OCI-LY7 (cell line): ENCODE results near the gene BTC. TPM values are rescaled to one million over a fixed set of nuclear protein-coding genes. Genes with fewer than 3 reads are reported as not detected.

Experiments used
- BruUV-seq: library from RNA; stranded (reverse); fragments of 400-500 nt; replicated peaks from 2 replicates; lab custom pipeline; 2021; lab: Mats Ljungman, UMichigan
- CTCF ChIA-PET: fragments of 300-600 bp; sonication (Branson Sonifier 250); formaldehyde crosslinking; loops from one replicate; lab custom pipeline; 2022; ENCODE audit warnings: antibody characterized with exemption; ENCODE audit not compliant: unreplicated experiment; lab: Charles Lee
- POLR2A ChIA-PET: fragments of 300-600 bp; sonication (Branson Sonifier 250); formaldehyde crosslinking; loops from one replicate; lab custom pipeline; 2022; ENCODE audit warnings: antibody characterized with exemption; lab: Charles Lee
- DNase-seq: peaks from one replicate; pipeline ENCODE4 v3.0.0-alpha.2; 2015; ENCODE audit warnings: low spot score
- H2AFZ ChIP-seq: fragments of 200-600 bp; sonication (generic), shearing (Covaris generic); 2 replicates; pipeline ENCODE4 v1.6.1; 2014; ENCODE audit warnings: mild to moderate bottlenecking, antibody characterized with exemption, low read length, moderate library complexity
- H3K27ac ChIP-seq: fragments of 200-600 bp; sonication (generic); 2 replicates; pipeline ENCODE4 v1.5.1; 2014; ENCODE audit warnings: mixed run types, low read depth, mild to moderate bottlenecking, moderate library complexity, low read length, inconsistent platforms; ENCODE audit not compliant: poor library complexity, severe bottlenecking
- H3K36me3 ChIP-seq: fragments of 200-600 bp; sonication (generic); 2 replicates; pipeline ENCODE4 v1.6.1; 2014; ENCODE audit warnings: mild to moderate bottlenecking, antibody characterized with exemption, low read length, moderate library complexity, mixed read lengths; ENCODE audit not compliant: insufficient read depth
- H3K4me1 ChIP-seq: fragments of 200-600 bp; sonication (generic); 2 replicates; pipeline ENCODE4 v1.5.1; 2014; ENCODE audit warnings: mild to moderate bottlenecking, low read length; ENCODE audit not compliant: insufficient read depth, poor library complexity, severe bottlenecking
- H3K4me2 ChIP-seq: fragments of 200-600 bp; sonication (generic); 2 replicates; pipeline ENCODE4 v1.6.1; 2014; ENCODE audit warnings: mild to moderate bottlenecking, low read length
- H3K4me3 ChIP-seq: fragments of 200-600 bp; sonication (generic); 2 replicates; pipeline ENCODE4 v1.5.1; 2014; ENCODE audit warnings: mild to moderate bottlenecking, low read depth, low read length; ENCODE audit not compliant: poor library complexity, severe bottlenecking
- H3K79me2 ChIP-seq: fragments of 200-600 bp; sonication (generic); 2 replicates; pipeline ENCODE4 v1.6.1; 2016; ENCODE audit warnings: low read depth, mild to moderate bottlenecking, low read length, moderate library complexity, mixed read lengths; ENCODE audit not compliant: insufficient read depth
- H3K9me2 ChIP-seq: fragments of 200-600 bp; sonication (generic); 2 replicates; pipeline ENCODE4 v1.6.1; 2016; ENCODE audit warnings: mild to moderate bottlenecking, low read length, mixed read lengths; ENCODE audit not compliant: insufficient read depth
- H3K9me3 ChIP-seq: fragments of 200-600 bp; sonication (generic); 2 replicates; pipeline ENCODE4 v1.6.1; 2014; ENCODE audit warnings: mild to moderate bottlenecking, mixed run types, low read length, mixed read lengths
- H4K20me1 ChIP-seq: fragments of 200-600 bp; sonication (generic); 2 replicates; pipeline ENCODE4 v1.6.1; 2014; ENCODE audit warnings: mild to moderate bottlenecking, antibody characterized with exemption, low read length, moderate library complexity, mixed read lengths; ENCODE audit not compliant: insufficient read depth
- EZH2phosphoT487 ChIP-seq: fragments of 200-600 bp; sonication (generic); IDR thresholded peaks from 2 replicates; pipeline ENCODE4 v1.6.1; 2018; ENCODE audit warnings: low read depth, borderline replicate concordance, mild to moderate bottlenecking, mixed run types, antibody characterized with exemption, low read length, moderate library complexity, mixed read lengths
- intact Hi-C: fragments of 100-400 bp; cut with micrococcal nuclease; formaldehyde crosslinking; loops from one replicate; pipeline ENCODE4 v1.10.0; 2022; ENCODE audit not compliant: unreplicated experiment
- total RNA-seq, 2 experiments: library from RNA; depleted of rRNA in 1 of 2; stranded (reverse); fragments of >200 nt in 1 of 2; shearing (Covaris generic) in 1 of 2; gene quantifications; 2 replicates each; pipeline ENCODE4 v1.2.3, GENCODE V29; 2014 to 2022
- TF ChIP-seq, protein P1 (sequence below): fragments of 200-600 bp; sonication (generic); conservative IDR thresholded peaks from 2 replicates; pipeline ENCODE4 v1.5.1; 2014; ENCODE audit warnings: mild to moderate bottlenecking, antibody characterized with exemption, low read length, moderate library complexity, mixed read lengths

The BTC gene
- total RNA-seq, 2 experiments from 2014 or later = not detected

DNA sequence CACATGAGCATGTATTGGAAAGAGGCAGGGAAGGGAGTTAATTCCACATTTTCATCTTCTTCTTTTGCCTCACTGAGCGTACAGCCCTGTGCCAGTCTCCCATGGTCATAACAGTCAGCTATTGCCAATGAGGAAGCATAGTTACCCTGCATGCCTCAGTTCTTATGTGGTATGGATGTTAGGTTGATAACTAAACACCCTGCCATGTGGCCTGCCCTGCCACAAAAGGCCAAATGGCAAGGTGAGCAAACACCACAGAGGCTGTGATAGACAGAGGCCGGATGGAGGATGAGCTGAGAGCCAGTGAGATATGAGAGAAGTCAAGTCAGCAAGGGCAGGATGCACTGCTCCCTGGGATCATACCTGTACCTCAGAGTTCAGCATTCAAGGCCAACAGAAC lies 59.3 kb downstream of the BTC start:
- intact Hi-C loops = no loop called here
- ChIA-PET POLR2A (no interaction called here), CTCF (no interaction called here)
- Histone ChIP-seq H2AFZ (no peak overlapping the region), H3K4me2 (no peak overlapping the region), H3K36me3 (no peaks in the 10 kb centered on the region), H3K27ac (no peak overlapping the region), H3K4me1 (no peaks in the 10 kb centered on the region), H3K9me3 (no peaks in the 10 kb centered on the region), H3K4me3 (no peak overlapping the region), H3K79me2 (no peaks in the 10 kb centered on the region), H4K20me1 (no peaks in the 10 kb centered on the region), H3K9me2 (no peaks in the 10 kb centered on the region)
- DNase-seq = no peak
- TF ChIP-seq EZH2phosphoT487 = no peak
- TF ChIP-seq, protein P1, sequence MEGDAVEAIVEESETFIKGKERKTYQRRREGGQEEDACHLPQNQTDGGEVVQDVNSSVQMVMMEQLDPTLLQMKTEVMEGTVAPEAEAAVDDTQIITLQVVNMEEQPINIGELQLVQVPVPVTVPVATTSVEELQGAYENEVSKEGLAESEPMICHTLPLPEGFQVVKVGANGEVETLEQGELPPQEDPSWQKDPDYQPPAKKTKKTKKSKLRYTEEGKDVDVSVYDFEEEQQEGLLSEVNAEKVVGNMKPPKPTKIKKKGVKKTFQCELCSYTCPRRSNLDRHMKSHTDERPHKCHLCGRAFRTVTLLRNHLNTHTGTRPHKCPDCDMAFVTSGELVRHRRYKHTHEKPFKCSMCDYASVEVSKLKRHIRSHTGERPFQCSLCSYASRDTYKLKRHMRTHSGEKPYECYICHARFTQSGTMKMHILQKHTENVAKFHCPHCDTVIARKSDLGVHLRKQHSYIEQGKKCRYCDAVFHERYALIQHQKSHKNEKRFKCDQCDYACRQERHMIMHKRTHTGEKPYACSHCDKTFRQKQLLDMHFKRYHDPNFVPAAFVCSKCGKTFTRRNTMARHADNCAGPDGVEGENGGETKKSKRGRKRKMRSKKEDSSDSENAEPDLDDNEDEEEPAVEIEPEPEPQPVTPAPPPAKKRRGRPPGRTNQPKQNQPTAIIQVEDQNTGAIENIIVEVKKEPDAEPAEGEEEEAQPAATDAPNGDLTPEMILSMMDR = no peak
- no TSS peak for BruUV-seq

DNA sequence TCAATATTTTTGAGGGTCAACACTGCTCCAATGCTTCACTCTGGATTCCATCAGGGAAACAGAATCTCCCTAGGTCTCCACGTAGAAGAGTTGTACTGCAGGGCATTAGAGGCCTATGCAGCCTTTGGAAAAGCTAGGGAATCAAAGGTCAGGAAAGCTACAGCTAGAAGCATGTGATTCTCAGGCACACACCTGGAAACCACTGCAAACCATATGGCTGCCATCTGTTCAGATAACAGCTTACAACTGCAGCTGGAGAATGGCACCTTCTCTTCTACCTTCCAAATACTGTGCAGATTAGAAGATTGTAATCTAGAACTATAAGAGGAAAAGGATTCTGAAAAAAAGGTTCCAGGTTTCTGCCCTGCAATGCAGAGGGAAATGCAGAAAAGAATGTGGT lies 60.6 kb downstream of the BTC start:
- Histone ChIP-seq H2AFZ (no peak overlapping the region), H3K9me2 (no peaks in the 10 kb centered on the region), H3K4me1 (no peaks in the 10 kb centered on the region), H3K9me3 (no peaks in the 10 kb centered on the region), H3K36me3 (no peaks in the 10 kb centered on the region), H3K79me2 (no peaks in the 10 kb centered on the region), H4K20me1 (no peaks in the 10 kb centered on the region), H3K27ac (no peak overlapping the region), H3K4me3 (no peak overlapping the region), H3K4me2 (no peak overlapping the region)
- no TSS peak for BruUV-seq
- TF ChIP-seq, protein P1 = no peak
- no peak for TF ChIP-seq EZH2phosphoT487
- DNase-seq = no peak
- intact Hi-C loops = no loop called here
- ChIA-PET POLR2A (no interaction called here), CTCF (no interaction called here)

DNA sequence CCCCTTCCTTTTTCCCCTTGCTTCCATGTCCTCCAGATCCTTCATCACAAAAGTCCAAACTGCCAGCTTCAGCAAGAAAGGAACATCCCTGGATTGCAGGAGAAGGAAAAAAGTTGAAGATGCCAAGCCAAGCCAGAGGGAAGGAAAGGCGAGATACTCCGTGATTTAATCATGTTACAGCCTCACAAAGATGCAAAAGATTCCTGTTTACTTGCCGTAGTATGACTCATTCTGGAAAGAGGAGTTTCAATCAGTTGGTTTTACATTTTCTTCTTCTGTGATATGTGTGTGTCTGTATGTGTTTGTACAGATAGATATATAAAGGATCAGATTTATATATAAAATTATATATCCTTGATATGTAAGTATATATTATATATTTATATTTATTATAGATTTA lies 69.3 kb downstream of the BTC start:
- Histone ChIP-seq H3K4me1 (no peaks in the 10 kb centered on the region), H2AFZ (no peak overlapping the region), H3K4me3 (no peak overlapping the region), H3K9me3 (no peaks in the 10 kb centered on the region), H3K36me3 (no peaks in the 10 kb centered on the region), H3K79me2 (no peaks in the 10 kb centered on the region), H3K4me2 (no peak overlapping the region), H3K27ac (no peak overlapping the region), H3K9me2 (no peaks in the 10 kb centered on the region), H4K20me1 (no peaks in the 10 kb centered on the region)
- intact Hi-C loops = no loop called here
- TF ChIP-seq, protein P1 = no peak
- no peak for TF ChIP-seq EZH2phosphoT487
- POLR2A ChIA-PET = no interaction called here
- CTCF ChIA-PET = no interaction called here
- no TSS peak for BruUV-seq
- no peak for DNase-seq
